ENCODE results near the gene KEAP1. TPM values are rescaled to one million over a fixed set of nuclear protein-coding genes. Genes with fewer than 3 reads are reported as not detected.

Gene KEAP1
- total and polyA plus RNA-seq, 9 of the 15 experiments (the other 6 are each of a cell fraction or from before 2014, with no cell fraction given) = 2.1 to 95.6 (median 64.3) TPM

DNA sequence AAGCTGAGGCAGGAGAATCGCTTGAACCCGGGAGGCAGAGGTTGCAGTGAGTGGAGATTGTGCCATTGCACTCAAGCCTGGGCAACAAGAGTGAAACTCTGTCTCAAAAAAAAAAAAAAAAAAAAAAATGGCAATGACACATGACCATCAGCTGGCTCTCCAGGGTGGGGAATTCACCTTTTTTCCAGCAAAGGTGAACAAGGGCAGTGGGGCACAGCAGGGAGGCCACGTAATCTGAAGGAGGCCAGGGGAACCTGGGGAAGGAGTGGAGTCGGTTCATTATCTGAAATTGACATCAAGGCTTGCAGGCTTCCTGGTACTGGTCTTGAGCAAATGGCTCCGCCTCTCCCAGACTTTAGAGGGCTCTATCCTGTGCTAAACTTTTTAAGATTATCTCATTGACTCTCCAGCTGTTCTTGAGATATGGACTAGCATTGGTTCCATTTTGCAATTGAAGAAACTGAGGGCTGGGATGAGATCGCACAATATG, 28.1 kb downstream of the KEAP1 start (continued):
- TF ChIP-seq, protein P1, sequence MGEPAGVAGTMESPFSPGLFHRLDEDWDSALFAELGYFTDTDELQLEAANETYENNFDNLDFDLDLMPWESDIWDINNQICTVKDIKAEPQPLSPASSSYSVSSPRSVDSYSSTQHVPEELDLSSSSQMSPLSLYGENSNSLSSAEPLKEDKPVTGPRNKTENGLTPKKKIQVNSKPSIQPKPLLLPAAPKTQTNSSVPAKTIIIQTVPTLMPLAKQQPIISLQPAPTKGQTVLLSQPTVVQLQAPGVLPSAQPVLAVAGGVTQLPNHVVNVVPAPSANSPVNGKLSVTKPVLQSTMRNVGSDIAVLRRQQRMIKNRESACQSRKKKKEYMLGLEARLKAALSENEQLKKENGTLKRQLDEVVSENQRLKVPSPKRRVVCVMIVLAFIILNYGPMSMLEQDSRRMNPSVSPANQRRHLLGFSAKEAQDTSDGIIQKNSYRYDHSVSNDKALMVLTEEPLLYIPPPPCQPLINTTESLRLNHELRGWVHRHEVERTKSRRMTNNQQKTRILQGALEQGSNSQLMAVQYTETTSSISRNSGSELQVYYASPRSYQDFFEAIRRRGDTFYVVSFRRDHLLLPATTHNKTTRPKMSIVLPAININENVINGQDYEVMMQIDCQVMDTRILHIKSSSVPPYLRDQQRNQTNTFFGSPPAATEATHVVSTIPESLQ (CRISPR knock-in tag; IDR thresholded peaks at IDR 0.05) = no peak
- TF ChIP-seq BHLHE40 (IDR thresholded peaks at IDR 0.05; ENCODE audit: low read length) = no peak
- TF ChIP-seq ZNF584 (CRISPR knock-in tag; IDR thresholded peaks at IDR 0.05; ENCODE audit: low read depth) = no peak
- TF ChIP-seq, protein P2, sequence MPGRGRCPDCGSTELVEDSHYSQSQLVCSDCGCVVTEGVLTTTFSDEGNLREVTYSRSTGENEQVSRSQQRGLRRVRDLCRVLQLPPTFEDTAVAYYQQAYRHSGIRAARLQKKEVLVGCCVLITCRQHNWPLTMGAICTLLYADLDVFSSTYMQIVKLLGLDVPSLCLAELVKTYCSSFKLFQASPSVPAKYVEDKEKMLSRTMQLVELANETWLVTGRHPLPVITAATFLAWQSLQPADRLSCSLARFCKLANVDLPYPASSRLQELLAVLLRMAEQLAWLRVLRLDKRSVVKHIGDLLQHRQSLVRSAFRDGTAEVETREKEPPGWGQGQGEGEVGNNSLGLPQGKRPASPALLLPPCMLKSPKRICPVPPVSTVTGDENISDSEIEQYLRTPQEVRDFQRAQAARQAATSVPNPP (IDR thresholded peaks at IDR 0.05; ENCODE audit: borderline replicate concordance, insufficient read depth, insufficient read length) = no peak
- TF ChIP-seq ILK (tag; IDR thresholded peaks at IDR 0.05; ENCODE audit: borderline replicate concordance, low read depth) = no peak
- TF ChIP-seq DPF2 (IDR thresholded peaks at IDR 0.05) = peak; percentile 74
- no peak; the same call in 1 of the 2 replicates for TF ChIP-seq ZNF766 (CRISPR knock-in tag; conservative IDR thresholded peaks at IDR 0.05)
- no peak for TF ChIP-seq ARID2 (IDR thresholded peaks at IDR 0.05)
- TF ChIP-seq NFE2 (IDR thresholded peaks at IDR 0.05; ENCODE audit: low read depth) = no peak
- peak; percentile 56 for TF ChIP-seq CBFA2T3 (IDR thresholded peaks at IDR 0.05)
- peak in 1 of 2 experiments; percentile 28; a peak in 1 of 4 replicates for TF ChIP-seq NRF1 (conservative IDR thresholded peaks at IDR 0.05 in 1 of 2, IDR thresholded peaks at IDR 0.05 in 1 of 2)
- no peak; the same call in 1 of the 2 replicates for TF ChIP-seq ESRRA (IDR thresholded peaks at IDR 0.05; ENCODE audit: borderline replicate concordance, low read depth)
- TF ChIP-seq, protein P3, sequence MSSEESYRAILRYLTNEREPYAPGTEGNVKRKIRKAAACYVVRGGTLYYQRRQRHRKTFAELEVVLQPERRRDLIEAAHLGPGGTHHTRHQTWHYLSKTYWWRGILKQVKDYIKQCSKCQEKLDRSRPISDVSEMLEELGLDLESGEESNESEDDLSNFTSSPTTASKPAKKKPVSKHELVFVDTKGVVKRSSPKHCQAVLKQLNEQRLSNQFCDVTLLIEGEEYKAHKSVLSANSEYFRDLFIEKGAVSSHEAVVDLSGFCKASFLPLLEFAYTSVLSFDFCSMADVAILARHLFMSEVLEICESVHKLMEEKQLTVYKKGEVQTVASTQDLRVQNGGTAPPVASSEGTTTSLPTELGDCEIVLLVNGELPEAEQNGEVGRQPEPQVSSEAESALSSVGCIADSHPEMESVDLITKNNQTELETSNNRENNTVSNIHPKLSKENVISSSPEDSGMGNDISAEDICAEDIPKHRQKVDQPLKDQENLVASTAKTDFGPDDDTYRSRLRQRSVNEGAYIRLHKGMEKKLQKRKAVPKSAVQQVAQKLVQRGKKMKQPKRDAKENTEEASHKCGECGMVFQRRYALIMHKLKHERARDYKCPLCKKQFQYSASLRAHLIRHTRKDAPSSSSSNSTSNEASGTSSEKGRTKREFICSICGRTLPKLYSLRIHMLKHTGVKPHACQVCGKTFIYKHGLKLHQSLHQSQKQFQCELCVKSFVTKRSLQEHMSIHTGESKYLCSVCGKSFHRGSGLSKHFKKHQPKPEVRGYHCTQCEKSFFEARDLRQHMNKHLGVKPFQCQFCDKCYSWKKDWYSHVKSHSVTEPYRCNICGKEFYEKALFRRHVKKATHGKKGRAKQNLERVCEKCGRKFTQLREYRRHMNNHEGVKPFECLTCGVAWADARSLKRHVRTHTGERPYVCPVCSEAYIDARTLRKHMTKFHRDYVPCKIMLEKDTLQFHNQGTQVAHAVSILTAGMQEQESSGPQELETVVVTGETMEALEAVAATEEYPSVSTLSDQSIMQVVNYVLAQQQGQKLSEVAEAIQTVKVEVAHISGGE (CRISPR knock-in tag; IDR thresholded peaks at IDR 0.05) = 0 out of 6 replicates have a peak, but pooled peaks of 1 of the 3 experiments have one; percentile 22

All from K562 (cell line).